DOHH2 (cell line): ENCODE results near the gene DALRD3.

Experiments used
- H3F3A ChIP-seq: fragments of 200-600 bp; sonication (generic), shearing (Covaris generic); 2 replicates; pipeline ENCODE4 v1.6.0; 2016; ENCODE audit warnings: antibody characterized with exemption, mild to moderate bottlenecking; ENCODE audit not compliant: control insufficient read depth, insufficient read depth
- H3K27ac ChIP-seq: fragments of 200-600 bp; sonication (generic); 2 replicates; pipeline ENCODE4 v1.5.1; 2014; ENCODE audit warnings: low read depth, mild to moderate bottlenecking, low read length, moderate library complexity
- H3K27me3 ChIP-seq: fragments of 200-600 bp; sonication (generic); 2 replicates; pipeline ENCODE4 v1.6.1; 2014; ENCODE audit warnings: mild to moderate bottlenecking, low read length, mixed read lengths; ENCODE audit not compliant: control insufficient read depth
- H3K36me3 ChIP-seq: fragments of 200-600 bp; sonication (generic); 2 replicates; pipeline ENCODE4 v1.6.1; 2014; ENCODE audit warnings: mild to moderate bottlenecking, low read length, moderate library complexity, mixed read lengths; ENCODE audit not compliant: control insufficient read depth
- H3K4me1 ChIP-seq: fragments of 200-600 bp; sonication (generic); 2 replicates; pipeline ENCODE4 v1.6.1; 2014; ENCODE audit warnings: mild to moderate bottlenecking, low read length, mixed read lengths; ENCODE audit not compliant: control insufficient read depth
- H3K4me2 ChIP-seq: fragments of 200-600 bp; sonication (generic); 2 replicates; pipeline ENCODE4 v1.6.0; 2014; ENCODE audit warnings: mild to moderate bottlenecking, low read length, moderate library complexity
- H3K4me3 ChIP-seq: fragments of 200-600 bp; sonication (generic); 2 replicates; pipeline ENCODE4 v1.5.1; 2014; ENCODE audit warnings: mild to moderate bottlenecking, low read length, mixed read lengths
- H3K79me2 ChIP-seq: fragments of 200-600 bp; sonication (generic); 2 replicates; pipeline ENCODE4 v1.6.1; 2014; ENCODE audit warnings: mild to moderate bottlenecking, low read length, mixed read lengths; ENCODE audit not compliant: control insufficient read depth
- H3K9me2 ChIP-seq: fragments of 200-600 bp; sonication (generic); replicated peaks from 2 replicates; pipeline ENCODE4 v1.6.1; 2014; ENCODE audit warnings: mild to moderate bottlenecking, low read length, mixed read lengths; ENCODE audit not compliant: control insufficient read depth
- H3K9me3 ChIP-seq: fragments of 200-600 bp; sonication (generic); 2 replicates; pipeline ENCODE4 v1.6.1; 2014; ENCODE audit warnings: antibody characterized with exemption, low read length, mixed read lengths; ENCODE audit not compliant: control insufficient read depth, insufficient read depth
- H4K20me1 ChIP-seq: fragments of 200-600 bp; sonication (generic); 2 replicates; pipeline ENCODE4 v1.6.0; 2014; ENCODE audit warnings: low read depth, mild to moderate bottlenecking, antibody characterized with exemption, low read length, moderate library complexity; ENCODE audit not compliant: control insufficient read depth, insufficient read depth
- CTCF ChIP-seq: fragments of 200-600 bp; sonication (generic); IDR thresholded peaks from one replicate; pipeline ENCODE4 v1.5.1; 2014; ENCODE audit warnings: antibody characterized with exemption, mild to moderate bottlenecking, low read depth, low read length; ENCODE audit not compliant: poor library complexity, severe bottlenecking
- EZH2phosphoT487 ChIP-seq: fragments of 200-600 bp; sonication (generic); IDR thresholded peaks from 2 replicates; pipeline ENCODE4 v1.6.1; 2017; ENCODE audit warnings: borderline replicate concordance, mild to moderate bottlenecking, antibody characterized with exemption, low read length, moderate library complexity, mixed read lengths

DALRD3 gene

GRCh38 chr3:48980295-48980694 is 38.1 kb downstream of the DALRD3 start:
- Histone ChIP-seq H3K9me2 (no peaks in the 10 kb centered on the region), H4K20me1 (no peaks in the 10 kb centered on the region), H3K4me2 (no peak overlapping the region), H3K9me3 (no peaks in the 10 kb centered on the region), H3K27ac (no peak overlapping the region), H3K4me1 (no peaks in the 10 kb centered on the region), H3K36me3 (peaks cover 84% of the 10 kb centered on the region), H3F3A (0 out of 2 replicates have a peak, but pooled peaks cover 4% of the 10 kb centered on the region), H3K79me2 (no peaks in the 10 kb centered on the region; the same call in 1 of the 2 replicates), H3K4me3 (no peak overlapping the region), H3K27me3 (no peaks in the 10 kb centered on the region)
- no peak for TF ChIP-seq EZH2phosphoT487
- TF ChIP-seq CTCF: no peak

- Histone ChIP-seq H4K20me1 (no peaks in the 10 kb centered on the region), H3K9me3 (no peaks in the 10 kb centered on the region), H3K4me2 (no peak overlapping the region), H3F3A (no peaks in the 10 kb centered on the region), H3K4me1 (no peaks in the 10 kb centered on the region), H3K36me3 (peaks cover 84% of the 10 kb centered on the region), H3K9me2 (no peaks in the 10 kb centered on the region), H3K4me3 (no peak overlapping the region), H3K27me3 (no peaks in the 10 kb centered on the region), H3K27ac (no peak overlapping the region), H3K79me2 (no peaks in the 10 kb centered on the region; the same call in 1 of the 2 replicates)
- no peak for TF ChIP-seq EZH2phosphoT487
- TF ChIP-seq CTCF: no peak
Measured at GRCh38 chr3:48979451-48979850, 38.9 kb downstream of the DALRD3 start.

- no peaks in the 10 kb centered on the region for H3K79me2 ChIP-seq
- H3K9me3 ChIP-seq: no peaks in the 10 kb centered on the region
- H3K4me2 ChIP-seq: no peak overlapping the region
- H3K27me3 ChIP-seq: no peaks in the 10 kb centered on the region
- H3K4me1 ChIP-seq: no peaks in the 10 kb centered on the region
- no peak overlapping the region for H3K4me3 ChIP-seq
- H3K9me2 ChIP-seq: no peaks in the 10 kb centered on the region
- H3F3A ChIP-seq: no peaks in the 10 kb centered on the region
- no peak for TF ChIP-seq CTCF
- TF ChIP-seq EZH2phosphoT487: no peak
- peaks cover 84% of the 10 kb centered on the region for H3K36me3 ChIP-seq
- H3K27ac ChIP-seq: no peak overlapping the region
- no peaks in the 10 kb centered on the region for H4K20me1 ChIP-seq
Measured at GRCh38 chr3:48974076-48974864, 44.1 kb downstream of the DALRD3 start.
